ENCODE measurements around the gene TBC1D7. TPM values are rescaled to one million over a fixed set of nuclear protein-coding genes. Genes with fewer than 3 reads are reported as not detected.

Gene TBC1D7
- total RNA-seq, 1 experiment from 2014 or later: 18.5 TPM

DNA sequence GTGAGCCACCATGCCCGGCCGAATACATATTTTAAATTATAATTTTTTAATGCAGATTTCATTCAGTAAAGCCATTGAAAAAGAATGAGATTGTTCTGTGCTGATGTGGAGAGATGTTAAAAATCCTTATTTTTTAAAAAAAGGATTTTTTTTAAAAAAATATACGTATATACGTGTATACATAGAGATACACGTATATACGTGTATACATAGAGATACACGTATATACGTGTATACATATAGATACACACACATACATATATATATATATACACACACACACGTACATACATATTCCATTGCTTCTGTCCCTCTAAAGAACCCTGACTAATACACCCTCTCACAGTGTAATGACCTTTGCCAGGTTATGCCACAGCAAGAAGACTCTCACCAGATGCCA is 23.8 kb upstream of the TBC1D7 start:
- Histone ChIP-seq H3K4me3 (ENCODE audit: low read length) (no peak overlapping the region), H3K27me3 (ENCODE audit: low read length) (no peaks in the 10 kb centered on the region), H4K20me1 (ENCODE audit: low read length) (no peaks in the 10 kb centered on the region), H3K9me2 (replicated peaks; ENCODE audit: low read length) (no peaks in the 10 kb centered on the region), H3K4me1 (ENCODE audit: insufficient read depth, low read length) (peaks cover 33% of the 10 kb centered on the region), H3K9ac (ENCODE audit: low read length) (no peak overlapping the region), H2AFZ (ENCODE audit: low read length) (no peak overlapping the region), H3K4me2 (ENCODE audit: low read length) (no peak overlapping the region), H3F3A (ENCODE audit: low read length, unreplicated experiment) (peaks cover 3% of the 10 kb centered on the region), H3K36me3 (ENCODE audit: low read depth, low read length) (no peaks in the 10 kb centered on the region), H3K79me2 (ENCODE audit: low read length) (no peaks in the 10 kb centered on the region), H3K27ac (ENCODE audit: low read length) (no peak overlapping the region), H3K9me3 (ENCODE audit: low read length) (no peaks in the 10 kb centered on the region)
- TF ChIP-seq EZH2 (IDR thresholded peaks at IDR 0.05; ENCODE audit: low read length, unreplicated experiment) (no peak), EZH2phosphoT487 (IDR thresholded peaks at IDR 0.05; ENCODE audit: borderline replicate concordance, low read length) (no peak), CTCF (conservative IDR thresholded peaks at IDR 0.05; ENCODE audit: low read depth, low read length) (no peak)
- intact Hi-C loops (cut with micrococcal nuclease): no loop called here
- ChIA-PET POLR2A (ENCODE audit: unreplicated experiment) (no interaction called here), CTCF (no interaction called here)
- DNase-seq: no peak
- BruUV-seq (replicated peaks): no TSS peak
- ATAC-seq: no peak

DNA sequence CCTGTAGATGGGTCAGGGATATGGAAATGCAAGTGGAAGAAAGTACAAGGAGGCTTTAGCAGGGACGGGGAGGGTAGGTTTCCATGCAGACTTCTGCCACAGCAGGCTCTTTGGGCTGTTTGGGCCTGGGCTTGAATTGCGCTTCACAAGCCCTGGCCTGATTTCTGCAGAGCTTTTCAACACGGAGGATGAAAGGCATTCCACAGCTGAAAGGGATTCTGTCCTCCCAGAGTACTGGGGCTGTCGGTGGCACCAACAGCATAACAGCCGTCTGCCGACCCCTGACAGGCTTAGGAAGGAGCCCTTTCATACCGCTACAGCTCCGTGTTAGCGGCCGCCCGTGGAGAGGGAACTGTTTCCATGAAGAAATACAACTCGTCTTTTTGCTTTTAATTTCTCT is 22.9 kb upstream of the TBC1D7 start:
- Histone ChIP-seq H3K4me1 (ENCODE audit: insufficient read depth, low read length) (peaks cover 27% of the 10 kb centered on the region), H3K27me3 (ENCODE audit: low read length) (no peaks in the 10 kb centered on the region), H3K79me2 (ENCODE audit: low read length) (no peaks in the 10 kb centered on the region), H3K4me2 (ENCODE audit: low read length) (no peak overlapping the region), H2AFZ (ENCODE audit: low read length) (no peak overlapping the region), H3F3A (ENCODE audit: low read length, unreplicated experiment) (peaks cover 2% of the 10 kb centered on the region), H3K4me3 (ENCODE audit: low read length) (no peak overlapping the region), H3K9me3 (ENCODE audit: low read length) (no peaks in the 10 kb centered on the region), H3K27ac (ENCODE audit: low read length) (no peak overlapping the region), H3K9ac (ENCODE audit: low read length) (no peak overlapping the region), H4K20me1 (ENCODE audit: low read length) (no peaks in the 10 kb centered on the region), H3K36me3 (ENCODE audit: low read depth, low read length) (no peaks in the 10 kb centered on the region), H3K9me2 (replicated peaks; ENCODE audit: low read length) (no peaks in the 10 kb centered on the region)
- no peak for TF ChIP-seq EZH2phosphoT487 (IDR thresholded peaks at IDR 0.05; ENCODE audit: borderline replicate concordance, low read length)
- DNase-seq (no peak), ATAC-seq (no peak)
- no TSS peak for BruUV-seq (replicated peaks)
- intact Hi-C loops (cut with micrococcal nuclease): no loop called here
- CTCF ChIA-PET: no interaction called here
- POLR2A ChIA-PET (ENCODE audit: unreplicated experiment): no interaction called here

DNA sequence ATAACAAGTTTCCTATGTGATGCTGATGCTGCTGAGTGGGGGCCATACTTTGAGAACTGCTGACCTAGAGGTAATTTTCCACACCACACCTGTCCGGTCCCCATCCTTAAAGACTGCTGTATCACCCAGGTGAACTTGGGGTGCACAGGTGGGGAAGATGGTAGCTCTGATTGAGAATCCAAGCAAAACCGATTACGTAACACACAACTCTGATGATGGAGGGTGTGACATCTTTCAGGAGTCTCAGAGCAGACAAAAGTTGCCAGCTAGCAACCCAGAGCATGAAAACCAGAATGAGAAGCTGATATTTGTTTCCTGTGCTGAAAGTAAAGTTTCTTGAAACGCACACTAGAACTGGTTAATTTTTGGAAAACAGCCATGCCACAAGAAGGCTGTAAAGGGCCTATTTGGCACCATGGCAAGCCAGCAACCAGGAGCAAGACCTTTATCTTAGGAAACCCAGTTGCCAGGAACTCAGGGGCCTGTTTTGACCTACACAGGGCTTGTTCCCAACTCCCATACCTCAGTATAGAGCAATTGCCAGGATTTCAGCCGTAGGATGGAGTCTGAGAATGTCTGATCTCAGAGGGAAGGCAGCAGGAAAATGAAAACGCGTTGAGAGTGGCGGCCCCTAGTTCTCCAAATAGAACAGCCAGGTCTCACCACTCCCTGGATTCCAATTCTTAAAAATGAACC is 21.6 kb upstream of the TBC1D7 start:
- Histone ChIP-seq H3K27me3 (ENCODE audit: low read length) (no peaks in the 10 kb centered on the region), H3K36me3 (ENCODE audit: low read depth, low read length) (no peaks in the 10 kb centered on the region), H4K20me1 (ENCODE audit: low read length) (no peaks in the 10 kb centered on the region), H3K9ac (ENCODE audit: low read length) (no peak overlapping the region), H2AFZ (ENCODE audit: low read length) (no peak overlapping the region), H3K4me1 (ENCODE audit: insufficient read depth, low read length) (peaks cover 14% of the 10 kb centered on the region), H3K27ac (ENCODE audit: low read length) (no peak overlapping the region), H3K9me2 (replicated peaks; ENCODE audit: low read length) (no peaks in the 10 kb centered on the region), H3K4me3 (ENCODE audit: low read length) (no peak overlapping the region), H3K79me2 (ENCODE audit: low read length) (no peaks in the 10 kb centered on the region), H3F3A (ENCODE audit: low read length, unreplicated experiment) (no peaks in the 10 kb centered on the region), H3K9me3 (ENCODE audit: low read length) (no peaks in the 10 kb centered on the region), H3K4me2 (ENCODE audit: low read length) (no peak overlapping the region)
- intact Hi-C loops (cut with micrococcal nuclease): no loop called here
- POLR2A ChIA-PET (ENCODE audit: unreplicated experiment): no interaction called here
- CTCF ChIA-PET: no interaction called here
- DNase-seq: no peak
- no peak for TF ChIP-seq EZH2 (IDR thresholded peaks at IDR 0.05; ENCODE audit: low read length, unreplicated experiment)
- no peak for TF ChIP-seq CTCF (conservative IDR thresholded peaks at IDR 0.05; ENCODE audit: low read depth, low read length)
- BruUV-seq (replicated peaks): no TSS peak
- no peak for ATAC-seq

Data from PC-3 (cell line).